PC-9 (cell line): ENCODE results near the gene HS3ST3B1. TPM values are rescaled to one million over a fixed set of nuclear protein-coding genes. Genes with fewer than 3 reads are reported as not detected.

Source experiments
- BruUV-seq: library from RNA; stranded (reverse); fragments of 400-500 nt; replicated peaks from 2 replicates; lab custom pipeline; 2021; lab: Mats Ljungman, UMichigan
- CTCF ChIA-PET: fragments of 300-600 bp; sonication (Branson Sonifier 250); formaldehyde crosslinking; loops from one replicate; lab custom pipeline; 2022; ENCODE audit warnings: antibody characterized with exemption; lab: Charles Lee
- POLR2A ChIA-PET: fragments of 300-600 bp; sonication (Branson Sonifier 250); formaldehyde crosslinking; loops from one replicate; lab custom pipeline; 2022; ENCODE audit warnings: antibody characterized with exemption; ENCODE audit not compliant: unreplicated experiment; lab: Charles Lee
- DNase-seq, 2 experiments: peaks; one replicate each; pipeline versions ENCODE4 v3.0.0 to v3.0.0-alpha.2; 2015 to 2022; ENCODE audit warnings: mixed read lengths in 1 of 2
- H2AFZ ChIP-seq: fragments of 200-600 bp; sonication (generic); 2 replicates; pipeline ENCODE4 v1.8.1; 2017; ENCODE audit warnings: antibody characterized with exemption
- H3F3A ChIP-seq: fragments of 200-600 bp; sonication (generic); 2 replicates; pipeline ENCODE4 v1.8.1; 2017; ENCODE audit warnings: antibody characterized with exemption, mild to moderate bottlenecking, low read depth; ENCODE audit not compliant: insufficient read depth
- H3K27ac ChIP-seq: fragments of 200-600 bp; sonication (generic); 2 replicates; pipeline ENCODE4 v1.6.1; 2016; ENCODE audit warnings: mixed run types
- H3K27me3 ChIP-seq: fragments of 200-600 bp; sonication (generic); 2 replicates; pipeline ENCODE4 v1.6.1; 2016; ENCODE audit warnings: low read depth, mixed run types; ENCODE audit not compliant: insufficient read depth
- H3K36me3 ChIP-seq: fragments of 200-600 bp; sonication (generic); 2 replicates; pipeline ENCODE4 v1.6.1; 2016; ENCODE audit warnings: low read depth, mixed run types
- H3K4me1 ChIP-seq: fragments of 200-600 bp; sonication (generic); replicated peaks from 2 replicates; pipeline ENCODE4 v1.6.1; 2016; ENCODE audit warnings: mixed run types; ENCODE audit not compliant: insufficient read depth
- H3K4me2 ChIP-seq: fragments of 200-600 bp; sonication (generic); 2 replicates; pipeline ENCODE4 v1.6.1; 2017; ENCODE audit warnings: mixed run types
- H3K4me3 ChIP-seq: fragments of 200-600 bp; sonication (generic); 2 replicates; pipeline ENCODE4 v1.6.1; 2016; ENCODE audit warnings: mixed run types
- H3K79me2 ChIP-seq: fragments of 200-600 bp; sonication (generic); 2 replicates; pipeline ENCODE4 v1.6.1; 2017; ENCODE audit warnings: low read depth, mixed run types
- H3K9me2 ChIP-seq: fragments of 200-600 bp; sonication (generic); 2 replicates; pipeline ENCODE4 v1.8.1; 2017; ENCODE audit warnings: mild to moderate bottlenecking; ENCODE audit not compliant: insufficient read depth
- H3K9me3 ChIP-seq: fragments of 200-600 bp; sonication (generic); 2 replicates; pipeline ENCODE4 v1.8.1; 2016; ENCODE audit warnings: low read depth; ENCODE audit not compliant: insufficient read depth
- H4K20me1 ChIP-seq: fragments of 200-600 bp; sonication (generic); 2 replicates; pipeline ENCODE4 v1.8.1; 2017; ENCODE audit not compliant: insufficient read depth
- CTCF ChIP-seq: fragments of 200-600 bp; sonication (generic); conservative IDR thresholded peaks from 2 replicates; pipeline ENCODE4 v1.6.1; 2017; ENCODE audit warnings: mixed run types, antibody characterized with exemption, mild to moderate bottlenecking, moderate library complexity
- EZH2 ChIP-seq: fragments of 200-600 bp; sonication (generic); IDR thresholded peaks from 2 replicates; pipeline ENCODE4 v1.8.0; 2017; ENCODE audit warnings: antibody characterized with exemption, low read depth
- intact Hi-C: fragments of 100-400 bp; cut with micrococcal nuclease; formaldehyde crosslinking; loops from one replicate; pipeline ENCODE4 v1.10.0; 2022; ENCODE audit not compliant: unreplicated experiment
- total RNA-seq: library from RNA; stranded (reverse); gene quantifications from 2 replicates; pipeline ENCODE4 v1.2.3, GENCODE V29; 2021

HS3ST3B1 gene
- total RNA-seq, 1 experiment from 2014 or later = not detected

GRCh38 chr17:14389681-14390080 is 88.8 kb downstream of the HS3ST3B1 start:
- CTCF ChIA-PET = no interaction called here
- no peaks in the 10 kb centered on the region for H3K27me3 ChIP-seq

GRCh38 chr17:14393723-14394122 is 92.8 kb downstream of the HS3ST3B1 start:
- TF ChIP-seq EZH2 = no peak
- intact Hi-C loops = no loop called here
- CTCF ChIA-PET = interaction anchor here (0.6 kb wide), 1 partner anchor 22 kb away, joined by 5 read pairs; no protein-coding TSS in a partner anchor
- no peak overlapping the region for H3K4me3 ChIP-seq
- no peaks in the 10 kb centered on the region for H3K79me2 ChIP-seq
- H3K9me2 ChIP-seq = no peaks in the 10 kb centered on the region
- no peak for DNase-seq
- no peaks in the 10 kb centered on the region for H3K4me1 ChIP-seq
- no peaks in the 10 kb centered on the region for H3F3A ChIP-seq
- BruUV-seq = no TSS peak
- no peaks in the 10 kb centered on the region for H3K27me3 ChIP-seq
- no peak overlapping the region for H3K27ac ChIP-seq
- no peaks in the 10 kb centered on the region for H4K20me1 ChIP-seq
- H3K9me3 ChIP-seq = no peaks in the 10 kb centered on the region
- H3K4me2 ChIP-seq = no peak overlapping the region
- POLR2A ChIA-PET = no interaction called here
- H3K36me3 ChIP-seq = no peaks in the 10 kb centered on the region
- no peak overlapping the region for H2AFZ ChIP-seq

More at GRCh38 chr17:14389681-14390080, 88.8 kb downstream of the HS3ST3B1 start:
- POLR2A ChIA-PET = no interaction called here
- DNase-seq = no peak
- Histone ChIP-seq H4K20me1 (no peaks in the 10 kb centered on the region), H2AFZ (no peak overlapping the region), H3K9me3 (no peaks in the 10 kb centered on the region), H3K4me3 (no peak overlapping the region), H3K4me1 (no peaks in the 10 kb centered on the region), H3K4me2 (no peak overlapping the region), H3K79me2 (no peaks in the 10 kb centered on the region), H3K36me3 (no peaks in the 10 kb centered on the region), H3K9me2 (no peaks in the 10 kb centered on the region), H3F3A (no peaks in the 10 kb centered on the region), H3K27ac (no peak overlapping the region)
- intact Hi-C loops = no loop called here
- TF ChIP-seq EZH2 (no peak), CTCF (no peak)
- BruUV-seq = no TSS peak

- no peak for DNase-seq
- Histone ChIP-seq H3K4me3 (no peak overlapping the region), H4K20me1 (no peaks in the 10 kb centered on the region), H3K9me2 (no peaks in the 10 kb centered on the region), H3K27ac (no peak overlapping the region), H3F3A (no peaks in the 10 kb centered on the region), H3K4me1 (no peaks in the 10 kb centered on the region), H3K27me3 (no peaks in the 10 kb centered on the region), H3K9me3 (no peaks in the 10 kb centered on the region), H3K36me3 (no peaks in the 10 kb centered on the region), H2AFZ (no peak overlapping the region), H3K4me2 (no peak overlapping the region), H3K79me2 (no peaks in the 10 kb centered on the region)
- BruUV-seq = no TSS peak
- intact Hi-C loops = no loop called here
- CTCF ChIA-PET = no interaction called here
- TF ChIP-seq CTCF (no peak), EZH2 (no peak)
- POLR2A ChIA-PET = no interaction called here
These were observed 94.4 kb downstream of the HS3ST3B1 start for GRCh38 chr17:14395255-14395654.

- H3K4me2 ChIP-seq = no peak overlapping the region
- H3K79me2 ChIP-seq = no peaks in the 10 kb centered on the region
- intact Hi-C loops = no loop called here
- no peaks in the 10 kb centered on the region for H3K4me1 ChIP-seq
- no peak for DNase-seq
- H3K9me3 ChIP-seq = no peaks in the 10 kb centered on the region
- no peak overlapping the region for H2AFZ ChIP-seq
- H3K9me2 ChIP-seq = no peaks in the 10 kb centered on the region
- H3F3A ChIP-seq = no peaks in the 10 kb centered on the region
- H3K27me3 ChIP-seq = no peaks in the 10 kb centered on the region
- ChIA-PET CTCF (interaction anchor here (0.7 kb wide), 1 partner anchor 530 kb away, joined by 3 read pairs; no protein-coding TSS in a partner anchor), POLR2A (interaction anchor here (0.6 kb wide), 1 partner anchor 54 kb away, joined by 3 read pairs; no protein-coding TSS in a partner anchor)
- no peak overlapping the region for H3K4me3 ChIP-seq
- no peaks in the 10 kb centered on the region for H3K36me3 ChIP-seq
- no TSS peak for BruUV-seq
- no peaks in the 10 kb centered on the region for H4K20me1 ChIP-seq
- TF ChIP-seq CTCF = no peak
- TF ChIP-seq EZH2 = no peak
- H3K27ac ChIP-seq = no peak overlapping the region
These were observed 95.7 kb downstream of the HS3ST3B1 start for GRCh38 chr17:14396547-14396946.
